ENCODE data around the gene CTXND1.

The CTXND1 gene

DNA sequence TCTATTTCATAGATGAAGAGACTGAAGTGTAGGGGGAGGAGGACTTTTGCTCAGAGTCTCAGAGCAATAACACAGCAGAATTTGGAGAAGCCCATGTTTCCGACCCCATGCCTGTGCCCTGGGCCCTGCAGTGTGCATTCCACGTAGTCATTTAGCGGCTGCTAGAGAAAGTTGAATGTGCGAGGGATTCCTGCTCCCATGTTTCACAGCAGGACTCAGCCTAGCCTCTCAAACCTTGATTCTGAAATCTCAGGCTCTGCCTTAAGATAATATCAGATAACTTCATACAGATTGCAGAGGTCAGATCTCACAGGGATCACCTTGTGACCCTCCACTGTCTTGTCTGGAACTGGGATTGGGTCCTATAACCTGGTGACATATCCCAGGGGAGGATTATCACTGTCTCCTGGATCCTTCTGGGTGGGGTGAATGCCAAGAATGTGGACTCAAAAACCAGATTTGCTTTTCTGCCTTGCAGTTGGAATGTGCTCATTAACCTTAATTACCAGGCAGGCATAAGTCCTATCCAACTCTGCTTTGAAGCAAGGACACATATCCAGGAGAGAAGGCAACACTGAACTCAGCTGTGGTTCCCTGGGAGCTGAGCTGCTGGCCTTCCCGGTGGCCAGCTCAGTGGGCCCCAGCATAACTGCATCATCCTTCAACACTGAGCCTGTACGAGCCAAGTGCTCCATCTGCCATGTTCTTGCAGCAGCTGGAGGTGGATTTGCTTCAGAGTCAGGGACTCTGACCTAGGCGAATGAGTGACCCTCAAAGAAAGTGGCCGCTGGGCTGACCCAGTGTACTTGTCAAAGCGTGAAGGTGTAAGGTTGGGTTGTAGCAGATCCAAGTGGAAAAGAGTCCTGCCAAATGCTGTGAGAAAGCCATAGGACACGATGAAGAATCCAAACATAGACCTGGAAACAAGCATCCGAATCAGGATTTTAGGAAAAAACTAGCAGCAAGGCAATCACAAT is 43.0 kb downstream of the CTXND1 start:
- DNase-seq = no peak

- DNase-seq = no peak
These were observed 44.1 kb downstream of the CTXND1 start for GRCh38 chr15:80207887-80208286.

GRCh38 chr15:80204231-80204630 is 47.8 kb downstream of the CTXND1 start:
- DNase-seq = no peak

GRCh38 chr15:80203361-80203885 is 48.6 kb downstream of the CTXND1 start:
- no peak for DNase-seq

DNA sequence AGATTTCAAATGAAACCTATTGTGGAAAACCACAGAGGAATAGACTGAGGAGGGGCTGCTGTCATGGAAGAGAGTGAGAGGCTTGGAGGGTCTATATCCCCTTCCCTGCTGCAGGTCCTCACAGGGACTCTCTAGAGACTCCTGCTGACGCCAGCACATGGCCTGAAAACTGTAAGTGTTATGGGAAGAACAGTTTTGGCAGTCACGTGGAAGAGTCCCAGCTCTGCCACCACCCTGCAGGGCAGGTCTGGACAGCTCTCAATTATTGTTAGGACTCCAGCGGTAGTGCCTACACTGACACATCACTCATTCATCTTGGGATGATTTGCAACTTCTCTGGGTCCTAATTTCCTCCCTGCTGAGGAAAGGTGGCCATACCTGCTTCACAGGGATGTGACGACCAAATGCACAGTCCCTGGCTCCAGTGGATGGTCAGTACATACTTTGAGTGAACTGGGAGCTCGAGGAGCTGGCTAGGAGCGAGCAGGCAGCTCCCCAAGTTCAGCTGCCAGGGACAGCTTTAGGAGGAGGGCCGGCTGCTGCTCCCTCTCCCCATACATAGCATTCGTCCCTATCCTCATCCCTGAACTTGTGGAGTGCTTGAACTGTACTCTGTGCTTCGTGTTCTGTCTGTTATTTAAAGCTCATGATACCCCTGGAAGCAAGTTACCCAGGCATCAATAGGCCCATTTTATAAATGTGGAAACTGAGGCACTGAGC is 49.2 kb downstream of the CTXND1 start:
- no peak for DNase-seq

DNA sequence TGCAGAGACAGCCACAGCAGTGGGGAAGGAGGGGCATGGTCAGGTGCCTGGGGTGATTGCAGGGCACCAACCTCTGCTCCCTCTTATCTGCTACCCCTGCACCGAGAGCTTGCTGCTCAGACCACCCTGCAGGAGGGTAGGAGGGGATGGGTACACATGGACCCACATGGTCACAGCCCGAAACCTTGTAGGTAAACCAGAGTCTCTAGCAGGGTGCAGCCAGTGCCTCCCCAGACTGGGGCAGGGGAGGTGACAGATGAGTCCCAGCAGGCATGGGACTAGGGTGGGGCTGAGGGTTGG is 50.0 kb downstream of the CTXND1 start:
- DNase-seq = no peak

DNA sequence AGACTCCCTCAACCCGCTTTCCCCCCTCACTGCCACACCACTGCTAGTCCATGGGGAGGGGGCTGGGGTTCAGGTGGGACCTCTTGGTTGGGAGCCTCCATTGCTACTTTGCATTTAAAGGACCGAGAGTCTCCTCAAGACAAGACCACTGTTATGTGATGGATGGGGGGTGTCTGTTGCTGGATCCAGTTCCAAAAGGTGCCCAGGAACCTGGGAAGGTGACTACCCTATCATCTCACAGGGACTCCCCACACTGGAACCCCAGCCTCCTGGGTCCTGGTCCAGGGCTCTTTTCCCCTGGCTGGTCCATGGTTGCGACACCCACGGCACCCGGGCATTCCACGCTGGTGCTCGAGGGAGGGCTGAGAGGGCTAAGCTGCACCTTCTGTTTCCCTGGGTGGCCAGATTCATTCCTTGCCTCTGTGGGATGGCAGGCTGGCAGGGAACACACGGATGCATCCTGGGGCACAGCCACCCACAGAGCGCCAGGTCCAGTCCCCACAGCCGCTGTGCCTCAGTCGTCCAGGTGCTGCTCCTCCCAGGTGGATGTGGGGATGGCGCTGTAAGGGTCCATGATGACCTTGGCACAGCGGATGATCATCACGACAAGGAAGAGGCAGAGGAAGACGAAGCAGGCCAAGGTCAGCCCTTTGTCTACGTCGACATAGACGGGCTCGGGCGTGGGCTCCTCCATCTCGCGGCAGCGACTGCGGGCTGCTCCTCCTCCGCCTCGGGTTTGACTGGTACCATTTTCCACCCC is 50.6 kb downstream of the CTXND1 start:
- DNase-seq = no peak

DNA sequence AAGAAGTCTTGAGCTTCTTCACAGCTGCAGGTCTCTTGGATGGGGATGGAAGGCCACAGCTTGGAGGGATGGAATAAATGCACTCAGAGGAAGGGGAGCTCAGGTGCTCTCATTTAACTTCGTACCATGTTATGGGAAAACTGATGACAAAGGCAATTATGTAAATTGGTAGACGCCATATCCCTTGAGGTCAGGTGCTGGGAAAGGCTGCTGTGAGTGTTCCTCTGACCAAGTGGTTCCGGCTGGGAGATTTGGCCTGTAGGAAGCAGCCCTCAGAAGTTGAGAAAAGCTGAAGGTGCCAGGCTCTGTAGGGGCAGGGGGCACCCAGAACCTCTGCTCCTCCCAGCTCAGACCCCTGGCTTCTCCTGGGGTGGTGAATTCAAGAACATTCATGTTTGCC is 52.1 kb downstream of the CTXND1 start:
- no peak for DNase-seq

DNA sequence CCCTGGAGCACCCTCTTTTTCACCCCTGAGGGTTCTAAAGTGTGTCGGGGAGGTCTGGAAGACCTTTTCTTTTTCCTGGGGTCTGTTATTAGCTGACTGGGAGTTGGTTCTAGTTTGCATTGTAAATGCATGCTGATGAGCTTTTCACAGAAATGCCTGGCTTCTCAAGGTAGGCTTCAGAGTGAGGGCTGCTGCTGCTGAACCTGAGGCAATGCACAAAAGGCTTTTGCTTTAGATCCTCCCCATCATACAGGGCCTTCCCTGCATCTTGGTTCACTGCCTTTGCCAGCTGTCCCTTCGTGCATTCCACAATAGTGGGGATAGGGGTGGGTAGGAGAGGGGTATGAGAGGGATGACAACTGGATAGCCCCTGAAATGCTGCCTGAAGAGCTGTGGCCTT is 52.6 kb downstream of the CTXND1 start:
- no peak for DNase-seq

- DNase-seq = no peak
These were observed 57.1 kb downstream of the CTXND1 start for GRCh38 chr15:80194914-80195313.

- DNase-seq = no peak
These were observed 57.8 kb downstream of the CTXND1 start for GRCh38 chr15:80194186-80194585.

DNA sequence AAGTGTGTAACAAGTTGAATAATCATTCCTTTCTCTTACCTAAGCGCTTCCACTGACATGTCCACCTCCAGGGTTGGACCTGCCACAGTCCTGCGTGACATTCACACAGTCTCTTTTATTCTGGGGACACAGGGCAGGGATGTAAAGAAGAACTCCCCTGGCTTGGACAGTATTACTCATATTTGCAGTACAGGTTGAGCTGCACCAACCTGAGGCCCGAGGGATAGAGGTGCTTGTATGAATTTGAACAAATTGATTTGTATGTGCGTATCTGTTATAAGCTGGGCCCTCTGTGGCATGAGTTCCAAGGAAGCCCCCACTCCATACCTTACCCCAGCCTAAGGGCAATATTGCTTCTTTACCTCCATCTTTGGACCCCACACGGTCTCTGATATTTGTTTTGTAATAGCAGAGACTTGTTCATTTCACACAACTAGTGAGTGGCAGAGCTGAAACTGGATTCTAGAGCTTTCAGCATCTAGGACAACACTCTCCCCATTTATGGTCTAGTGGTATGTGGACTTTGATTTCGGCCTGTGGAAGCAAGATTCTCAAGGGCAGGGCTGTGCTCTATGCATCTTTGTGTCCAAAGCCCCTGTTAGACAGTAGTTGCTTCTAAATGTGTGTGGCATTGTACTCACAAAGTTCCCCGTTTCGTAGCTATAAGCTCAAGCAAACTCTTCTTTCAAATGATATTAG is 60.0 kb downstream of the CTXND1 start:
- DNase-seq = no peak

DNA sequence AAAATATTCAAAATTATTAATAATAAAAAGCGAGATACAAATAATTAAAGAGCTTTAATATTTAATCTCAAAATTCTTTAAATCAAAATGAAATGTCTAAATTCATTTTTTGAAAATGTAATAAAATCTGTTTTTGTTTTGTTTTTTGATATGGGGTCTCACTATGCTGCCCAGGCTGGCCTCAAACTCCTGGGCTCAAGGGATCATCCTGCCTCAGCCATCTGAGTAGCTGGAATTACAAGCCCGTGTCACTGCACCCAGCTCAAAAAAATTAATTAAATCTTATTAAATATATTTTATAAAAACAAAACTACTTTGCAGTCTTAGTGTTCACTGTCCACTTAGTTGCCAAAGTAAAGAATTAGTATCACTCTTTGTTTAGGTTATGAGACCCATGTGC is 60.8 kb downstream of the CTXND1 start:
- no peak for DNase-seq

DNA sequence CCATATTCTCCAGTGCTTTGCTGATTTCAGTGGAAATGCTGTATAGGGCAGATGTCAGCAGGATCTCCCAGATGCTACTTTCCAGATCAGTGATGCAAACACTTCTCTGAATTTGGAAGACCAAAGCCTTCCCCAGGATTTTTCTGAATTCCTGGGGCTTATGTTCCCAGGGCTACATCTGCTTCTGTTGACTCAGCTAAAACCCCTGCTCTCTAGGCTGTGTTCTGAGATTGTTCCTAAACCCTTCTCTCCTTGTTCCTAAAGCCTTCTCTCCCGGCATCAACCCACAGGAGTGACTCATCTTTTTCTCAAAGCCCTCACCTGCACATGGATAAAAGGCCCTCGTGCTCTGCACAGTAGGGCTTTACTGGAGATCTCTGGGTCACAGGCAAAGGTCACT is 63.8 kb downstream of the CTXND1 start:
- no peak for DNase-seq

GRCh38 chr15:80186597-80186996 is 65.4 kb downstream of the CTXND1 start:
- DNase-seq = no peak

- DNase-seq = no peak
These were observed 65.9 kb downstream of the CTXND1 start for GRCh38 chr15:80186066-80186465.

DNA sequence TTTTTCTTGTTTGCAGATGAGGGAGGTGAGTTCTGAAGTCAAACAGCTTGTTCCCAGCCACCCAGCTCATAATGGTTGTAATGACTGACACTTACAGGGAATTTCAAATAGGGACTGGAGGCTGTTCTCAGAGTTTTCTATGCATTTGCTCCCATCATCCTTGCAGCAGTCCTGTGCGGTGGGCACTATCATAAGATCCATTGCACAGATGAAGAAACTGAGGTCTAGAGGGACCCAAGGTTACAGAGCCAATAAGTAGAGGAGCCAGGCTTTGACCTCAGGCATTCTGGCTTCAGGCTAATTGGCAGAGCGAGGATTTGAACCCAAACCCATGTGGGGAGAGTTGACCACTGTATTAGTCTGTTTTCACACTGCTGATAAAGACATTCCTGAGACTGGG is 66.9 kb downstream of the CTXND1 start:
- DNase-seq = no peak

DNA sequence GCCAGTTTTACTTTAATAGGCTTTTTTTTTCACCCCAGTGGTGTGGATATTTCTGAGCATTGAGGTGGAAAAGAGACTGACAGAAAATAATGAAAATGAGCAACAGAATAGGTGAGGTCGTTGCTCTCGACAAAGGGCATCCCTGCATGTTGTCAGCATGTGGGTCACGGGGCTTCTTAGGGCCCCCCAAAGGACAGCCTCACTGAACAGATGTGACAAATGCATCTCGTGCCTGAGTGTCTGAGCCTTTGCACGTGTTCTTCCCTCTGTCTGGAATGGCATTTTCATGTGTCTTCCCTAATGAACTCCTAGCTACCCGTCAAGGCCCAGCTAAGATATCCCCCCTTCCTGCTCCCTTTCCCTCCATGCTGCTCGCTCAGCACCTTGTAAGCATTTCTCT is 67.5 kb downstream of the CTXND1 start:
- DNase-seq = no peak

GRCh38 chr15:80183886-80184285 is 68.1 kb downstream of the CTXND1 start:
- DNase-seq = no peak

DNA sequence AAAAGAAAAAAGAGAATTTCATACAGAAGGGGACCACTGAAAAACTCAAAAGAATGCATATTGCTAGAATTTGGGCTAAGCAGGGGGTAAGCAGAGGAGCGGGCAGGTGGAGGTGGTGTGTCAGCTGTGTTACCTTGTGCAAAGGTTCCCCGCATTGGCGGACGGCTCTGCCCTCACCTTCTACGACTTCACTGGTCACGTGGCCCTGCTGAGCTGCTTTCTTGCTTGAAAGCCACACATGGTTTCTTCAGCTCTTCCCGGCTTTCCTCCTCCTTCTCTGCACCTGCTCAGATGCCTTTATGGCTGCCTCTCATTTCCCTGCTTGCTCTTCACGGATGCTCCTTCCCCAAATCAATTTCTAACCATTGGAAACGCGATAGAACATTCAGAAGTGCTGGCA is 68.7 kb downstream of the CTXND1 start:
- DNase-seq = no peak

DNA sequence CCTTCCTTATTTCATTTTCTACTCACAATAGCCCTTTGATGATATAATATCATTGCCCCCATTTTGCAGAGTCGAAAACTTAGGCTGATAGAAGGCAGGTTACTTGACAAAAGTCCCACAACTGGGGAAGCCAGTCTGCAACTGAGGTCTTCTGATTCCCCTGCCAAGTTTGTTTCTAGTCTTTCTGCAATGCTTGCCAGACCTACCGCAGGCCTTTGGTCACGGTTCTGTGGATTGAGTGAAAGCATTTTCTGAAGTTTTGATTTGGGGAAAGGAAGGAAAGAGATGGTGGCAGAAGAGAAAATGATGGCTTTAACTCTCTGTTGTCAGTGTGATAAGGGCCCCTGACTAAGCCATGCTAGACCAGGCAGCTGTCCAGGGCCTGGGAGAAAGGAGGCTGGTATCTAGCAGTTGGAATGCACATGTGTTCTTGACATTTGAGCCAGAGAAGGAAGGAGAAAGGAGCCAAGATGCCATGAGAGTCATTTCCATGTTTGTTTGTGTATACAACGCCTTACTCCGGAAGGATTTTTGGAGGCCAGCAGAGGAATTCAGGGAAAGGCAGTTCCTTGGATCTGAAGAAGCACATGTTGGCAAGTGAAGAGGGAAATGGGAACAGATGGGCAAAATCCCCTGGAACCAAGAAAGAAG is 69.3 kb downstream of the CTXND1 start:
- no peak for DNase-seq

DNA sequence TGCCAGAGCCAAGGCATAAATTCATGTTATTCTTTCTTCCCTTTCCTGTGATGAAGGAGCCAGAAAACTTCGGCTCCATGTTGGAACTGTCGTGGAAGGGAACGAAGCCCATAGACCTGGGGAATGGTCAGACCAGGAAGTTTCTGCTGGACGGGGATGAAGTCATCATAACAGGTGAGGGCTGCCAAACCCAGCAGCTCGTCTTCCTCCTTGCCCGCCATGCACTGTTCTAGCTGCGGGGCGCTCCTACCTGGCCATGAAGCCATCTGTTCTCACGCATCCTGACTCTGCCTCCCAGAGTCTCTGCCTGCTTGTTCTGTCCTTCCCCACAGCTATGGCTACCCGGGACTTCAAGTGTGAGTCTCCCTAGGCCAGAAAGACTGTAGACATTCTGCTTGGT is 71.0 kb downstream of the CTXND1 start:
- DNase-seq = no peak

Measured in suppressor macrophage treated with lipopolysaccharide for 1 hour (primary cell).